Right ventricle myocardium superior (tissue), 1 donor: ENCODE measurements around the gene CSK. TPM values are rescaled to one million over a fixed set of nuclear protein-coding genes. Genes with fewer than 3 reads are reported as not detected.
"Not testable (repeated sequence)": the region's sequence is repeated elsewhere in the genome, so short reads cannot be mapped to it uniquely, and the experiment has no call there.

Source experiments
- ATAC-seq: fragments of 200-7000 bp; cut with Tn5 transposase; one replicate; pipeline ENCODE4 v1.9.1; 2020; ENCODE audit warnings: mild to moderate bottlenecking; ENCODE audit not compliant: poor library complexity
- DNase-seq: peaks from one replicate; pipeline ENCODE4 v3.0.0-alpha.2; 2020
- intact Hi-C: fragments of 100-400 bp; cut with DNase I; formaldehyde crosslinking; loops from one replicate; pipeline ENCODE4 v1.11.2; 2022
- total RNA-seq: library from RNA; stranded (reverse); fragmentation: NEBNext Ultra II Directional; extraction: Animal tissue kit (Norgen Biotek cat#: 25700); gene quantifications from one replicate; pipeline ENCODE4 v1.2.1, GENCODE V29; 2021
- donor health status: DM: no; HTN: yes; CAD: no; lungs with severe emphysema.

CSK gene
- total RNA-seq, 1 donor from 2014 or later = 45.5 TPM

DNA sequence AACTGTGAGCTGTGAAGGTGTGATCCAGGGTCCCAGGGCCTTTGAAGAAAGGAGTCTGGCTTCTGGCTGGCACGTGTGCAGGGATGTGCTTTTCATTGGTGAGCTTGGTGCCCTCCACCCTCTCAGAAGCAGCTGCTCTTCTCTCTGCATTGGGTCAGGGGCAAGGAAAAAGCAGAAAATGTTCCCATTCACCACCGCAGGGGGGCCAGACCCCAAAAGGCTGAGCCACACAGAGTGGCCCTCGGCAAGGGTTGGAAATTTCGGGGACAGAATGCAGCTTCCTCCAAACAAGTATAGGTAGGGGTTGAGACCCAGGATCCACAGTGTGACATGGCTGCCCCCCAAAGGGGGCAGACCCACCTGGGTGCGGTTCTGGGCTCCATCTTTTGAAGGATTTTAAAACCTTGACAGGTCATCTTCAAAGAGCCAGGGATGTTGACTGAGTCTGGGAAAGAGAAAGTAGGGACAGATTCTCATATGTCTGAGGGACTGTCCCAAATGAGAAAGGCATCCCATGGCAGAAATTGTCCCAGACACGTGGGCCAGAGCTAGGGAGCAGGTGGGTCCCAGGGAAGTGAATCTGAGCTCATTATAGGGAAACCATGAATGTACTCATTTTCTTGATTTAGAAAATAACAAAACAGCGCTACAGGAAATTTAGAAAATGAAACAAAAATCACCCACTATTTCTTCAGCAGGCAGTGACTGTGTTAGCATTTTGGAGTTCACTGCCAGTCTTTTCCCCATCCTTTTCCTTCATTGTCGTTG, 2.7 kb downstream of the CSK start:
- DNase-seq = no peak
- ATAC-seq = no peak
- intact Hi-C loops = no loop called here

DNA sequence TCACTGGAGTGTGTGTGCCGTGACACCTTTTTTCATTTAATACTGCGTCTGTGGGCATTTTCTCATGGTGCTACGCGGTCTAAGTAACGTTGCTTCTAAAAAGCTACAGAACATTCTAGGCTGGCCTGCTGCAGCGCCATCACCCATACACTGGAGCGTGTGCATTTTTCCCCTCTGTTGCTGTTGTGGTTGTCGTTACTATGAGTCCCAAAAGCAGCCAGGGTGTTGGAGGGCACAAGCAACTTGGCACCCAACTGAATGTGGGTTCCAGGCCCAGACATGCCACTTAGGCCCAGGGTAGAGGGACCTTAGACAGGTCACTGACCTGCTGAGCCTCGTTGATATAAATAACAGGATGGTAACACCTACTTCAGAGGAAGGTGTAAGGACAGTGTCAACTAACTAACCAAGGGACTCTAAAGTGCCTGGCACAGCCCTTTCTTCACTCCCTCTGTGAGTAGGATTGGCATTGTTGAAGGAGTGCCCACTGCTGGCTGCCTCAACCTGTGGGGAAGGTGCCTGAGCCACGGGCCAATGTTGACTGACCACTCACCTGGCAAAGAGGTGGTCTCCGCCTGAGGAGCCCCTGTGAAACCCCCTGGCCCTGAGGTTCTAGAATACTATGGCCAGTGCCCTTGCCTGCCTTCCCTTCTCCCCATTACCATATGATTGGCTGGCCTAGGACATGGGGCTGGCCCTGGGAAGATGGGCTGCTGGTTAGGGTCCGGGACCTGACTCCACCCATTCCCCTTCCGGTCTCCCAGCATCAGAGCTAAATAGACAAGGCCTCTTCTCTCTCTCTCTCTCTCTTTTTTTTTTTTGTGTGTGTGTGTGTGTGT, 3.5 kb downstream of the CSK start:
- intact Hi-C loops = no loop called here
- ATAC-seq = peak; percentile 13

DNA sequence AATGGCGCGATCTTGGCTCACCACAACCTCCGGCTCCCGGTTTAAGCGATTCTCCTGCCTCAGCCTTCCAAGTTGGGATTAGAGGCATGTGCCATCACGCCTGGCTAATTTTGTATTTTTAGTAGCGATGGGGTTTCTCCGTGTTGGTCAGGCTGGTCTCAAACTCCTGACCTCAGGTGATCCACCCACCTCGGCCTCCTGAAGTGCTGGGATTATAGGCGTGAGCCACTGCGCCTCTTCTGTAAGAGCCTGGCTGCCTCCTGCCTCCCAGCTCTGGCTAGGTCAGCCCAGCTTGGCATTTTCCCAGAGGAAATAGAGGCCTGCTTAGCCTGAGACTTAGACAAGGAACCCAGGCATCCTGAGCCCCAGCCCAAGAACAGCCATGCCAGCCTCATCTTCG, 4.2 kb downstream of the CSK start:
- DNase-seq, ATAC-seq, intact Hi-C loops: not testable (repeated sequence)

More for the DNA sequence above, 3.5 kb downstream of the CSK start:
- no peak for DNase-seq

DNA sequence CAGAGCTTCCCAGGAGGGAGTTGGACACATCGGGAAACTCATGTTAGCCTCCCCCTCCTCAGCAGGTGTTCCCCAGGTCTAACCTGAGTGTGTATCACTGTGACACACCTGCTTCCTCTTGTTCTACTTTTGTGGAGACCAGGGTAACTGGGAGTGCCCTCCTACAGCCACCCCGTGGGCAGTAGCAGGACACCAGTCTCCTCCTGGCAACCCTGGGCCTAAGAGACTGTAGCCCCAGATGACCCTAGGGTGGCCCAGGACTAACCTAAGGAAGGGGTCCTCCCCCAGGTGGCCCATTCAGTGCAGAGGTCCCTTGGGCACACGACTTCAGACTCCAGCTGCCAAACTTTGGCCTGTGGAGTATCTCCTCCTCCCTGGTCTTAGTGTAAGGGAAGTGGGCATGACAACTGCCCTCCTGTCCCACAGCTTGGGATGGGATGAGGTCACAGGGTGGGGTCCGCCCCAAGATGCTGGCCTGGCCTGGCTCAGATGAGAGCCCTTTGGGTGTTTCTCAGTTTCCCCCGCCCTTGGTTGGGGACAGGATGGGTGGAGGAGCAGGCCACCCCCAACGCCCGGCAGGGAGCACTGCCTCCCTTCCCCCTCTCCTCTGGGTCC, 4.8 kb downstream of the CSK start:
- ATAC-seq (peak; percentile 7), DNase-seq (peak; percentile 70)
- intact Hi-C loops = no loop called here

DNA sequence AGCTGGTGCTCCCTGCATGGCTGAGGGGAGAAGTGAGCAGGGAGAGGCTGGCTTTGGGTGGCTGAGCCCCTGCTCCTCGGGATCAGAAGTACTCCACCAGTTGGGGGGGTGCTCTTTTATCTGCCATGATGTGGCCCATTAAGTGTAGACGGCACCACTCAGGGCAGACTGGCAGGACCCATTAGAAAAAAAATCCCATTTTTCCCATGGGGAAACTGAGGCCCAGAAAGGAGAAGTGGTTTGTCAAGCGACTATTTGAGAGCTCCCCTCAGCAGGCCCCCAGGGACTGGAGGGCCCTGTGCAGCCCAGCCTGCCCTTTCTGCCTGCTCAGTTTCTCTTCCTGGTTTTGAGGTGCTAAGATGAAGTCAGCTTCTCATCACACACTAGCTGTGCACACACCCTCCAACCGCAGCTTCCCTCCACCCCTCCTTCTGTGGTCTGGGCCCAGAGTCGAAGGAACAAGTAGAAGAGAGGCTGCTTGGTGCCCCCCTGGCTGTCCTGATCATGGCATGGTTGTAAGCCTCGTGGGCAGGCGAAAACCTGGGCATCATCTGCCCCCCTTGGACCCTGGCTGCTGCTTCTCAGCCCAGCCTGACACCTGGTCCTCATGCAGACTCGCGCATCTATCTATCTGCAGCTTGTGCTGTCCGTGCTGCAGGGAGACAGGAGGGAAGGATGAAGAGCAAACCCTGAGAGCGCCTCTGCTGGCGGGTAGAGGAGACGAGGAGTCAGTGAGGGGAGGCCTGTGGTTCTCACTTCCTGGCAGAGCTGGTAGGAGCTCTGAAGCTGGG, 5.6 kb downstream of the CSK start:
- intact Hi-C loops = no loop called here
- peak; percentile 84 for DNase-seq
- peak; percentile 32 for ATAC-seq

DNA sequence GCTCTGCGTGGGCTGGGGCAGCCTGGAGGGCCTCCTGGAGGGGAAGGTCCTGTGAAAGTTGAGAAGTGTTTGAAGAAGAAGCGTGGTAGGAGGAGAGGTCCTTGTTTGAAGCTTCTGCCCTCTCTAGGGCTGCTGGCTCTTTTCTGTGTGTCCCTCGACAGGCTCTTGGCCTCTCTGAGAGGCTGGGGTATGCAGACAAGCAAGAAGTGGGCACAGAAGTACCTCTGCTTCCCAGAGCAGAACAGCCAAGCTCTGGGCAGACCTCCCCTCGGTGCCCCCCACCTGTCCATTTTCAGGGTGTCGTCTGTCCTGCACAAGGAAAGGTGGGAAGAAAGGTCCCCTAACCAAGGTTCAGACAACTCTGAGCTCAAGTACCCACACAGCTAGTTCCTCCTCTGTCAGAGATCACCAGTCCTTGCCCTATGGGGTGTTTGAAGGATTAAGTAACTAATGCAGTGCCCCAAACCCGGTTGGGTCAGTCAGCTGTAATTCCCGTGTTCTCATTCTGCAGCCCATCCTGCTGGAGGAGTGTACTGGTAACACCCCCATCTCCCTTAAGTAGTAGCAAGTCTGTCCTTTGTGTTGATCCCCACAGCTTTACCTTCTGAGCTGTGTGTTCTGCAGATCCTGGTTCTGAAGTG, 6.3 kb downstream of the CSK start:
- DNase-seq (no peak), ATAC-seq (no peak)
- intact Hi-C loops = no loop called here

DNA sequence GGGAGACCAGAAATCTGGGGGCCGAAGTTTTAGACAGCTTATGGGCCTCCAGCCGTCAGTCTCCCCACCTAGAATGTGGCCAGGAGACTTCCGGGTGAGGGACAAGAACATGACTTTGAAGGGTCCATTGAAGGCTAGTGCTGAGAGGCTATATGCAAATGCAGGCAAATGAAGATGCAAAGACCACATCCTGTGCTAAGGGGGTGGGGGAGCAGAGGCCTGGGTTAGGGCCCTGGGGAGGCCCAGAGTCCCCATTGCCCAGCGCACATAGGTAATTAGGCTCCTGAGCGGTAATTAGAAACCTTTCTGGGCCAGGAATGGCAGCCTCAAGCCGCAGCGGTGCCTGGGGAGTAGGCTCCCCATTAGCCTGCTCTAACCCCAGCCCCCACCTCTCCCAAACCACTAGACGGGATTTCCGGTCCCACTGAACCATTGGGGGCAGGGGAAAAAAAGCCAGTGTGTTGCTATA, 6.8 kb downstream of the CSK start:
- DNase-seq (no peak), ATAC-seq (no peak)
- intact Hi-C loops = no loop called here

DNA sequence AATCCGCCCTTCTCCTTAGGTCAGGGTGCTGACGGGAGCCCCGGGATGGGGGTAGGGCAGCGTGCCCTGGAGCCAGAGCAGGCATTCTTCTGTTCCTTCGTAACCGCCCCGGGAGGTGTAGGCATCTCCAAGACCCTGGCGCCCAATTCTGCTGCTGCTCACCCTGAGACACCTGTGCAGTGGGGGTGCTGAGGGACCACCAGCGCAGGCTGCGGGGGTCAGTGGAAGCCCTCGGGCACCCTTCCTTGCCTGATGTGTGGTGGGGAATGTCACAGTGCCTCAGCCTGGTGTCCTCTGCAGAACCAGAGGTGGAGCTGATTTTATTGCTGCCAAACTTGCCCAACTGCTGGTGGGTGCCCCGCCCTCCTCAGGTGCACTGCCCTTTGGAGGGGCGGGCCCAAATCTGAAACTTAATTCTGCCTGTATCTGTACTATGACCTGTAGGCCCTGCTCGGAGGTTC, 7.3 kb downstream of the CSK start:
- ATAC-seq (no peak), DNase-seq (no peak)
- intact Hi-C loops = no loop called here

DNA sequence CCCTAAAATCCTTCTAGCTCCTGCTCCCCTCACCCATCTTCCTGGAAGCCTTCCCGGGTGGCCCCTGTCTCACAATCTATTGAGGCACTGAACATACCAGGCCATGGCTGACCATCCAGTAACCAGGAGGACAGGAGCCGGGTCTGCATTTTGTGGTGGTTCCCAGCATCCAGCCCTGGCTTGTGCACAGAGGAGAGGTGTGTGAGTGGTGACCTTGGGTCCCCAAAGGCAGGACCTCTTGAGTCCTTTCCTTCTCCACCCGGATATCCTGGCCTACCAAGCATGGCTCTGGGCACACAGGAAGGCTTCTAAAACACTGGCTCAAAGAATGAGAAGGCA, 7.8 kb downstream of the CSK start:
- ATAC-seq = no peak
- DNase-seq = no peak
- intact Hi-C loops = no loop called here

DNA sequence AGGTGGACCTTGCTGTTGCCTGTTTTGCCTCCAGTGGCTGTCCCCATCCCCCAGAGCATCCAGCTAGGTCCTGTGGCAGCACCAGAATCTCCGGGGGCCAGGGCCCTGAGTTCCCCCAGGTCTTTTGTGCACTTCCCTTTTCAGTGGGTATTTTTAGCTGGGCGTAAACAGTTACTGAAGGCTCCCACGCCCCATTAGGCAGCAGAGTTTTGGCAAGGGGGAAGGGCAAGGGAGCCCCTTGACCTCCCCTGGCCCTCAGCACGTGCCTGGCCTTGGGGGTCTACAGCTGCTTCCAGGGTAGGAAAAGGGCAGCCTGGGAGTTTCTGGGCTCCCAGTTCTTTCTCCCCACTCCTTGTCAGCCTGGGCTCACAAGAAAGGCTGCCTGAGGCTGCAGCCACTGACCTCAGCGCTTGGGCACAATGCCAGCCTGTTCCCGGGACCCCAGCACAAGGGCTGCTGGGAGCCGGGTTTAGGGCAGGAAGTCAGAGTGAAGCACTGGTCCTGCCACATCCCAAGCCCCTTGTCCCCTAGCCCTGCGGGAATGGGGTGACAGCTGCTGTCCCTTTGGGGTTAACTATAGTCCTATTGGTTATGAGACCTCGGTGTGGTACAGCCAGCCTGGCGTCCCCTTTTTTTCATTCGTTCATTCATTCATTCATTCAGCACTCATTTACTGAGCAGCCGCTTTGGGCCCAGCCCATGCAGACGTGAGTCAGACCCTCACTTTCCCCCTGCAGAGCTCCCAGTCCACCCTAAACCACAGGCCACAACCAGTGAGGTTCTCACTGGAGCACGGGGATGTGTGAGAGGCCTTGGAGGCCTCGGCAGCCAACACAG, 8.4 kb downstream of the CSK start:
- ATAC-seq (peak; percentile 38), DNase-seq (peak; percentile 90)
- intact Hi-C loops = no loop called here

DNA sequence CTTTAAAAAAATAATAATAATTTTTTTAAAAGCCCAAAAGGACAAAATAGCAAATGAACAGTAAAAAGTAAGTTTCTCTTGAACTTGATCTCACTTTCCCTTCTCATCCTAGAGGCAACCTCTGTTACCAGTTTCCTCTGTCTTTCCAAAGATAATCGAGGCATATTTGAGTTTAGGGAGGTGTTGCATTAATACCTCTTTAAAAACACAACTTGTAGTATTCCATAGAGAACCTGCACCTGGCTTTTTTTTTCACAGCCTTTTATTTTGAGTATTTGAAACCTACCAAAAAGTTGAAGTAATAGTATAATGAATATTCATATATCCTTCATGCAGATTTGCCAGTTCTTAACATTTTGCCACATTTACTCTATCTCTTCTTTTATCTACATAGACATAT, 9.1 kb downstream of the CSK start:
- intact Hi-C loops = no loop called here
- ATAC-seq = no peak

DNA sequence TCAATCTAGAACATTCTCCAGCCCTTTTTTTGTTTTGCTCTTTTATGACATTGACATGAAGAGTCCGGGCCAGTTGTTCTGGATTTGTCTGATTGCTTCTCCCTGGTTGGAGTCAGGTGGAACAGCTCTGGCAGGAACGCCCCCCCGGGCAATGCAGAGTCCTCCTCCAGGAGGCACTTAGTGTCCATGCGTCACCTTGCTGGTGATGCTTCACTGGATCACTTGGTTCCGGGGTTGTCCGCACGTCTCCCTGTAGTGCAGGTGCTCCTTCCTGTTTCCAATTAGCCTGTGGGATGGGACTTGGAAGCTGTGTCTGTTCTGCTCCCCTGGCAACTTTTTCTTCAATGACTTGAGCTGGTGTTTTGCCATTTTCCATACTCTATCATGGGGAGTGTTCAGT, 9.8 kb downstream of the CSK start:
- DNase-seq (no peak), ATAC-seq (no peak)
- intact Hi-C loops = no loop called here

More for the DNA sequence above, 9.1 kb downstream of the CSK start:
- no peak for DNase-seq

DNA sequence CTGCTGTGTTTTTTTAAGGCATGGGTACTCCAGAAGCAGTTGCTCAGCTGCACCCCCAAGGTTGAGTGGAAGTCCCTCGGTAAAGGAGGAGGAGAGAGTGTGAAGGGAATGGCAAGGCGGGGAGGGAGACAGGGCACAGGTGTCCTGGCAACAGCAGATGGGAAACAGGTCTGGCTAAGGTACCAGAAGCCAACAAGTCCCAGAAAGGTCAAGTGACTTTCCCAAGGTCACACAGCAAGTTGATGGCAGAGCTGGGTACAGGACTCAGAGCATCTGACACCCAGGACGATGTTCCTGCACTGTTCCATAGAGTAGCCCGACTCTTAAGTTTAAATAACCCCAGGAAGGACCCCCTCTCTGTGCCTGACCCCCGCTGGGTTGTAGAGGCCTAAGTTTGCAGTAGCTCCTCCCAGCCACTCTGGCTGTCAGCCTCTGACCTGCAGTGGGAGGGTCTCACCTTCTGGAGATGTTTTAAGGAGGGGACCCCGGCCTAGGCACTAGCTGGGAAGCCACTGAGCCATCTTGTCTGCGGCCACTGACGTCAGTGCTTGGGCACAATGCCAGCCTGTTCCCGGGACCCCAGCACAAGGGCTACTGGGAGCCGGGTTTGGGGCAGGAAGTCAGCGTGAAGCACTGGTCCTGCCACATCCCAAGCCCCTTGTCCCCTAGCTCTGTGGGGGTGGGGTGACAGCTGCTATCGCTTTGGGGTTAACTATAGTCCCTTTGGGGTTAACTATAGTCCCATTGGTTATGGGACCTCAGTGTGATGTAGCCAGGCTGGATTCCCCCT, 10.5 kb downstream of the CSK start:
- DNase-seq (peak; percentile 62), ATAC-seq (no peak)
- intact Hi-C loops = no loop called here

DNA sequence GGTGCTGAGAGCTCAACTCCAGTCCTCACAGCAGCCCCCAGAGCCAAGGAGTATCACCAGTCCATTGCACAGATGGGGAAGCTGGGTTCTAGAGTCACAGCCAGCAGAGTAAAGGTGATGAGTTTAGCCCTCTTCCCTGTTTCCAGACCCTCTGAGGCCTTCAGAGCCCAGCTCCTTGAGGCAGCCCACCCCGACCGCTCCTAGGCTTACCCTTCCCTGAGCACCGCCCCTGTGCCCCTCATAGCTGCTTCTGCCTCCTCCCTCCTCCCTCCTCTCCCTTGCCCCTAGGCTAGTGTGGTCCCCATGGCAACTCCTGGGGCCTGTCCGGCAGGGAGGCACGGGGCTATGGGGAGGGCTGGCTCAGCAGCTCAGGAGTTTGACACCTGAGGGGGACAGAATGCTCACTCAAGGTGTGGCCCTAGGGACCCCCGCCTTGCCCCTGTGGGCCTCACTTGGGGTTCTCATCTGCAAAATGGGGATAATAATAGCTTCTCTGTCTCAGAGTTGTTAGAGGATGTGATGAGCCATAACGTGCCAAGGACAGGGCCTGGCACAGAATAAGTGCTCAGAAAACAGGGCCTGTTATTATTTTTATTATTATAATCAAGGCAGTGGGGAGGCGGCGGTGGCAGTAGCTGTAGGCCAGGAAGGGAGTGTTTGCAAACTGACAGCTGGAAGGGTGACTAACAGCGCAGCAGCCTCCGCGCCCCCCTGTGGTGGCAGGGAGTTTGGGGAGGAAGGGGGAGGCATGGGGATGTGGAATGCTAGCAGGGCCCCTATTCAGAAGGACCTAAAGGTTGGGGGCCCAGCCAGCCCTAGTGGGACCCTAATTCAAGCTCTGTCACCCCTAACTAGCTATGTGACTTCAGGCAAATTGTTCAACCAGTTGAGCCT, 11.5 kb downstream of the CSK start:
- DNase-seq (no peak), ATAC-seq (no peak)
- intact Hi-C loops = no loop called here

DNA sequence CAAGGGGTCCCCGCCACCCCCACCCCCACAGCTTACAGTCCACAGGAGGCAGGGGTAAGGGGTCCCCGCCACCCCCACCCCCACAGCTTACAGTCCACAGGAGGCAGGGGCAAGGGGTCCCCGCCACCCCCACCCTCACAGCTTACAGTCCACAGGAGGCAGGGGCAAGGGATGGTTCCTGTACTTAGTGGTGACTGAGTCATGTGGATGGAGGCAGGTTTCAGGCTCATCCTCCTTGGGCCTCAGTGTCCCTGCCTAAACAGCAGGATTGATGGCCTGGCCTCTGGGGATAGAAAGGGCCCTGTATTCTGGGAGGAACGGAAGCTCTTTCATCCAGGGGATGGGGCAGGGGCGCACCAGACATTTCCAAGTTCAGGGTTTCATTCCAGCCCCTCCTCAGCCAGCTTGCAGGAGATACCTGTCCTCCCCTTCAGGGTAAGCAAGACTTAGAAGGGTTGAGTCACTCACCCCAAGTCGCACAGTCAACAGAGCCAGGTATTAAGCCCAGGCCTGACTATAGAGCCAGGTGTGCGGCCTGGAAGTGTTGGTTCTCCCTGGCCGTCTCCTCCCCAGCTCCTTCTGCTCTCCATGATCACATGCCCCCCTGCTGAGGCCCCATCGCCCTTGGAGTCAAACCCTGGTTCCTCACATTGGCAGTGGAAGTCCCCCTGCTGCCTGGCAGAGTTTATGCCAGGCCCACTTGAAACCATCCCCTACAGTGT, 12.5 kb downstream of the CSK start:
- intact Hi-C loops = no loop called here
- ATAC-seq (no peak), DNase-seq (no peak)
